ENCODE measurements around the gene CYP4F8. TPM values are rescaled to one million over a fixed set of nuclear protein-coding genes. Genes with fewer than 3 reads are reported as not detected.

Gene CYP4F8
- total and polyA plus RNA-seq, 9 of the 15 experiments (the other 6 are each of a cell fraction or from before 2014, with no cell fraction given), result not detected

- TF ChIP-seq PRDM10 (IDR thresholded peaks at IDR 0.05; ENCODE audit: partially characterized antibody) (no peak), ATF3 (IDR thresholded peaks at IDR 0.05) (no peak), ATF3 (CRISPR knock-in tag; conservative IDR thresholded peaks at IDR 0.05) (no peak), ARID2 (IDR thresholded peaks at IDR 0.05) (0 out of 2 replicates have a peak, but pooled peaks have one; percentile 35), ZMIZ1 (IDR thresholded peaks at IDR 0.05; ENCODE audit: low read depth in 2 of 2, low read length in 2 of 2) (no peak), E2F8 (IDR thresholded peaks at IDR 0.05; ENCODE audit: low read depth, partially characterized antibody) (no peak), SREBF1 (IDR thresholded peaks at IDR 0.05; ENCODE audit: borderline replicate concordance, low read depth, low read length) (no peak), ZBTB12 (CRISPR knock-in tag; IDR thresholded peaks at IDR 0.05) (no peak), ARHGAP35 (IDR thresholded peaks at IDR 0.05; ENCODE audit: partially characterized antibody) (no peak), PCBP1 (IDR thresholded peaks at IDR 0.05; ENCODE audit: low read depth, low read length, poor library complexity, severe bottlenecking) (no peak)
Observed at GRCh38 chr19:15584541-15585115, 30.4 kb upstream of the CYP4F8 start (continued).
